Endothelial cell of umbilical vein (primary cell): ENCODE results near the gene FBXW4.

Source experiments
- CTCF ChIP-seq, 2 donors: IDR thresholded peaks; 1 replicate in 1 of 2; 2 replicates in 1 of 2; pipeline ENCODE4 v1.5.1; 2011; ENCODE audit warnings: low read length in 2 of 2, mild to moderate bottlenecking in 2 of 2, moderate library complexity in 2 of 2, control low read depth in 1 of 2, inconsistent platforms in 1 of 2, low read depth in 1 of 2; ENCODE audit not compliant: insufficient read depth in 1 of 2; ENCODE audit errors: extremely low read depth in 1 of 2
- EZH2 ChIP-seq: IDR thresholded peaks from 2 replicates; pipeline ENCODE4 v1.6.1; 2012; ENCODE audit warnings: borderline replicate concordance, low read depth, mild to moderate bottlenecking, moderate library complexity, low read length, inconsistent platforms; ENCODE audit not compliant: severe bottlenecking
- FOS ChIP-seq: IDR thresholded peaks from 2 replicates; pipeline ENCODE4 v1.6.1; 2011; ENCODE audit warnings: mild to moderate bottlenecking, low read length, moderate library complexity, borderline replicate concordance; ENCODE audit not compliant: insufficient read depth
- GATA2 ChIP-seq: IDR thresholded peaks from 2 replicates; pipeline ENCODE4 v1.7.0; 2011; ENCODE audit warnings: low read depth, mild to moderate bottlenecking, moderate library complexity, mixed read lengths, low read length; ENCODE audit not compliant: insufficient read length, insufficient read depth
- MAX ChIP-seq: IDR thresholded peaks from 2 replicates; pipeline ENCODE4 v1.6.1; 2011; ENCODE audit not compliant: insufficient read depth, insufficient read length
- MYC ChIP-seq: IDR thresholded peaks from one replicate; pipeline ENCODE4 v1.6.1; 2011; ENCODE audit warnings: mild to moderate bottlenecking, low read depth, low read length
- POLR2A ChIP-seq: IDR thresholded peaks from 2 replicates; pipeline ENCODE4 v1.6.1; 2012; ENCODE audit warnings: low read depth, mild to moderate bottlenecking, control low read depth, low read length
- POLR2AphosphoS5 ChIP-seq: IDR thresholded peaks from 2 replicates; pipeline ENCODE4 v1.6.1; 2012; ENCODE audit warnings: low read depth, mild to moderate bottlenecking, control low read depth, low read length, moderate library complexity; ENCODE audit not compliant: insufficient read depth

- TF ChIP-seq POLR2A, result no peak
- no peak for TF ChIP-seq CTCF (IDR thresholded peaks at IDR 0.05; ENCODE audit: extremely low read depth in 1 of 2, insufficient read depth in 1 of 2, low read depth in 1 of 2, low read length in 2 of 2)
- TF ChIP-seq EZH2, result no peak
- TF ChIP-seq MAX, result no peak
- TF ChIP-seq GATA2, result no peak
- no peak for TF ChIP-seq POLR2AphosphoS5
- no peak for TF ChIP-seq MYC
- no peak for TF ChIP-seq FOS
Measured at GRCh38 chr10:101724446-101724845, 29.5 kb upstream of the FBXW4 start.
